GM21423 (cell line): ENCODE measurements around the gene ATOH8.

Experiments used
- ATAC-seq: cut with Tn5 transposase; IDR thresholded peaks from one replicate; pipeline ENCODE4 v1.9.1; 2021; ENCODE audit warnings: mild to moderate bottlenecking, moderate library complexity; ENCODE audit not compliant: unreplicated experiment

Gene ATOH8

GRCh38 chr2:85769983-85770362 lies 16.2 kb downstream of the ATOH8 start:
- ATAC-seq, result no peak

GRCh38 chr2:85770369-85770768 lies 16.6 kb downstream of the ATOH8 start:
- ATAC-seq, result no peak

- ATAC-seq, result no peak
Observed at GRCh38 chr2:85770786-85771409, 17.1 kb downstream of the ATOH8 start.

GRCh38 chr2:85771486-85771885 lies 17.7 kb downstream of the ATOH8 start:
- no peak for ATAC-seq

- no peak for ATAC-seq
Observed at GRCh38 chr2:85772019-85772745, 18.4 kb downstream of the ATOH8 start.

GRCh38 chr2:85772841-85773491 lies 19.2 kb downstream of the ATOH8 start:
- ATAC-seq, result no peak

GRCh38 chr2:85773692-85774091 lies 19.9 kb downstream of the ATOH8 start:
- ATAC-seq, result no peak

GRCh38 chr2:85774126-85774978 lies 20.6 kb downstream of the ATOH8 start:
- no peak for ATAC-seq

- ATAC-seq, result no peak
Observed at GRCh38 chr2:85775406-85776381, 21.9 kb downstream of the ATOH8 start.

- ATAC-seq, result no peak
Observed at GRCh38 chr2:85776672-85777071, 22.9 kb downstream of the ATOH8 start.

- ATAC-seq, result no peak
Observed at GRCh38 chr2:85777441-85777861, 23.7 kb downstream of the ATOH8 start.

- ATAC-seq, result no peak
Observed at GRCh38 chr2:85778646-85779379, 25.0 kb downstream of the ATOH8 start.

- ATAC-seq, result no peak
Observed at GRCh38 chr2:85779641-85780315, 26.0 kb downstream of the ATOH8 start.

GRCh38 chr2:85780316-85781012 lies 26.7 kb downstream of the ATOH8 start:
- ATAC-seq, result no peak

- no peak for ATAC-seq
Observed at GRCh38 chr2:85781013-85781332, 27.2 kb downstream of the ATOH8 start.

GRCh38 chr2:85783796-85784195 lies 30.0 kb downstream of the ATOH8 start:
- ATAC-seq, result no peak

GRCh38 chr2:85784474-85784986 lies 30.7 kb downstream of the ATOH8 start:
- ATAC-seq, result no peak
